MM.1S (cell line): ENCODE results near the gene GADD45G.

ENCODE experiments used
- DNase-seq: peaks from one replicate; pipeline ENCODE4 v3.0.0-alpha.2; 2015
- H2AFZ ChIP-seq: fragments of 300-600 bp; sonication (generic); 2 replicates; pipeline ENCODE4 v1.6.0; 2016; ENCODE audit warnings: antibody characterized with exemption, low read length
- H3F3A ChIP-seq: fragments of 300-600 bp; sonication (generic); 2 replicates; pipeline ENCODE4 v1.6.1; 2016; ENCODE audit warnings: mild to moderate bottlenecking, antibody characterized with exemption, low read length, moderate library complexity, mixed read lengths; ENCODE audit not compliant: insufficient read depth
- H3K27ac ChIP-seq: fragments of 300-600 bp; sonication (generic); 2 replicates; pipeline ENCODE4 v1.5.1; 2016; ENCODE audit warnings: mild to moderate bottlenecking, low read length
- H3K27me3 ChIP-seq: fragments of 300-600 bp; sonication (generic); replicated peaks from 2 replicates; pipeline ENCODE4 v1.6.0; 2016; ENCODE audit warnings: low read length; ENCODE audit not compliant: insufficient read depth
- H3K36me3 ChIP-seq: fragments of 300-600 bp; sonication (generic); replicated peaks from 2 replicates; pipeline ENCODE4 v1.6.1; 2016; ENCODE audit warnings: mild to moderate bottlenecking, low read length, mixed read lengths; ENCODE audit not compliant: insufficient read depth
- H3K4me1 ChIP-seq: fragments of 300-600 bp; sonication (generic); 2 replicates; pipeline ENCODE4 v1.6.1; 2016; ENCODE audit warnings: low read length, mixed read lengths
- H3K4me2 ChIP-seq: fragments of 300-600 bp; sonication (generic); 2 replicates; pipeline ENCODE4 v1.6.0; 2016; ENCODE audit warnings: low read depth, low read length
- H3K4me3 ChIP-seq: fragments of 300-600 bp; sonication (generic); 2 replicates; pipeline ENCODE4 v1.5.1; 2016; ENCODE audit warnings: low read length, mixed read lengths
- H3K79me2 ChIP-seq: fragments of 300-600 bp; sonication (generic); 2 replicates; pipeline ENCODE4 v1.6.1; 2016; ENCODE audit warnings: mixed run types, low read length, mixed read lengths
- H3K9ac ChIP-seq: fragments of 300-600 bp; sonication (generic); 2 replicates; pipeline ENCODE4 v1.6.1; 2016; ENCODE audit warnings: low read length, mixed read lengths
- H3K9me2 ChIP-seq: fragments of 300-600 bp; sonication (generic); replicated peaks from 2 replicates; pipeline ENCODE4 v1.6.1; 2016; ENCODE audit warnings: mild to moderate bottlenecking, low read length, mixed read lengths; ENCODE audit not compliant: insufficient read depth
- H3K9me3 ChIP-seq: fragments of 300-600 bp; sonication (generic); replicated peaks from 2 replicates; pipeline ENCODE4 v1.6.1; 2016; ENCODE audit warnings: mild to moderate bottlenecking, low read length, mixed read lengths; ENCODE audit not compliant: insufficient read depth
- H4K20me1 ChIP-seq: fragments of 300-600 bp; sonication (generic); 2 replicates; pipeline ENCODE4 v1.6.1; 2016; ENCODE audit warnings: mild to moderate bottlenecking, low read length, moderate library complexity, mixed read lengths; ENCODE audit not compliant: insufficient read depth
- EZH2 ChIP-seq: fragments of 300-600 bp; sonication (generic); optimal IDR thresholded peaks from 2 replicates; pipeline ENCODE3; 2017; ENCODE audit warnings: low read depth, mild to moderate bottlenecking, antibody characterized with exemption, low read length, mixed read lengths
- EZH2phosphoT487 ChIP-seq: fragments of 300-600 bp; sonication (generic); IDR thresholded peaks from 2 replicates; pipeline ENCODE4 v1.6.1; 2018; ENCODE audit warnings: antibody characterized with exemption, low read length
- TF ChIP-seq, protein P1 (sequence below): fragments of 300-600 bp; sonication (generic); IDR thresholded peaks from 2 replicates; pipeline ENCODE4 v1.5.1; 2016; ENCODE audit warnings: antibody characterized with exemption, low read length, mixed read lengths

The GADD45G gene

DNA sequence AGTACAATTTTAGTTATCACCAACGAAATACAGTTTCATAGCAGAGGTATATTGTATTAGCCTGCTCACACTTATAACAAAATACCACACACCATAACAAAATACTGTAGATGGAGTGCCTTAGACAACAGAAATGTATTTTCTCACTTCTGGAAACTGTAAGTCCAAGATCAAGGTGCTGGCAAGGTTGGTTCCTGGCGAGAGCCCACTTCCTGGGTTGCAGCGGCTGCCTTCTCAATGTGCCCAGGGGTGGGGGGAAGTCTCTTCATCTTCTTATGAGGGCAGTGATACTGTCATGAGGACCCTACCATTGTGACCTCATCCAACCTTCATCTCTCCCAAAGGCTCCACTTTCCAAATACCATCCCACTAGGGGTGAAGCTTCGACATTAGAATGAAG is 30.5 kb upstream of the GADD45G start:
- H4K20me1 ChIP-seq, result no peaks in the 10 kb centered on the region
- no peaks in the 10 kb centered on the region for H3K27me3 ChIP-seq
- no peaks in the 10 kb centered on the region for H3K4me1 ChIP-seq
- H3K27ac ChIP-seq, result no peak overlapping the region
- H3K79me2 ChIP-seq, result no peaks in the 10 kb centered on the region
- no peaks in the 10 kb centered on the region for H3K9me2 ChIP-seq
- DNase-seq, result no peak
- no peak for TF ChIP-seq EZH2phosphoT487
- no peak for TF ChIP-seq EZH2
- TF ChIP-seq, protein P1, sequence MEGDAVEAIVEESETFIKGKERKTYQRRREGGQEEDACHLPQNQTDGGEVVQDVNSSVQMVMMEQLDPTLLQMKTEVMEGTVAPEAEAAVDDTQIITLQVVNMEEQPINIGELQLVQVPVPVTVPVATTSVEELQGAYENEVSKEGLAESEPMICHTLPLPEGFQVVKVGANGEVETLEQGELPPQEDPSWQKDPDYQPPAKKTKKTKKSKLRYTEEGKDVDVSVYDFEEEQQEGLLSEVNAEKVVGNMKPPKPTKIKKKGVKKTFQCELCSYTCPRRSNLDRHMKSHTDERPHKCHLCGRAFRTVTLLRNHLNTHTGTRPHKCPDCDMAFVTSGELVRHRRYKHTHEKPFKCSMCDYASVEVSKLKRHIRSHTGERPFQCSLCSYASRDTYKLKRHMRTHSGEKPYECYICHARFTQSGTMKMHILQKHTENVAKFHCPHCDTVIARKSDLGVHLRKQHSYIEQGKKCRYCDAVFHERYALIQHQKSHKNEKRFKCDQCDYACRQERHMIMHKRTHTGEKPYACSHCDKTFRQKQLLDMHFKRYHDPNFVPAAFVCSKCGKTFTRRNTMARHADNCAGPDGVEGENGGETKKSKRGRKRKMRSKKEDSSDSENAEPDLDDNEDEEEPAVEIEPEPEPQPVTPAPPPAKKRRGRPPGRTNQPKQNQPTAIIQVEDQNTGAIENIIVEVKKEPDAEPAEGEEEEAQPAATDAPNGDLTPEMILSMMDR, result no peak
- no peak overlapping the region for H3K4me2 ChIP-seq
- H3F3A ChIP-seq, result no peaks in the 10 kb centered on the region
- no peaks in the 10 kb centered on the region for H3K9me3 ChIP-seq
- no peak overlapping the region for H2AFZ ChIP-seq
- H3K4me3 ChIP-seq, result no peak overlapping the region
- no peaks in the 10 kb centered on the region for H3K36me3 ChIP-seq
- H3K9ac ChIP-seq, result no peak overlapping the region

DNA sequence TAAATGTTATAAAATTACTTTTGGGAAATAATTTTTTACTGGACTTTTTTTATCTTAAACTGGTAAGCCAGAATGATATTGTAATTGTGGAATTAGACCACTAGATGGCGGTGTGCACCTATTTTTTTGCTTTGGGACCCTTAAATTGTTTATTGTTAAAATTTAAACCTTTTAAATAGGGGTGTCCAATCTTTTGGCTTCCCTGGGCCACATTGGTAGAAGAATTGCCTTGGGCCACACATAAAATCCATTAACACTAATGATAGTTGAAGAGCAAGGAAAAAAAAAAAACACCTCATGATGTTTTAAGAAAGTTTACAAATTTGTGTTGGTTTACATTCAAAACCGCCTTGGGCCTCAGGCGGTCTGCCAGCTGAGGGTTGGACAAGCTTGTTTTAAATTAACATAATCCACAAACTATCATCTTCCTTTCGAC is 28.4 kb upstream of the GADD45G start:
- Histone ChIP-seq H4K20me1 (no peaks in the 10 kb centered on the region), H3K4me3 (no peak overlapping the region), H3F3A (no peaks in the 10 kb centered on the region), H3K4me1 (no peaks in the 10 kb centered on the region), H2AFZ (no peak overlapping the region), H3K9me2 (no peaks in the 10 kb centered on the region), H3K27ac (no peak overlapping the region), H3K4me2 (no peak overlapping the region), H3K27me3 (no peaks in the 10 kb centered on the region), H3K79me2 (no peaks in the 10 kb centered on the region), H3K9me3 (no peaks in the 10 kb centered on the region), H3K9ac (no peak overlapping the region), H3K36me3 (no peaks in the 10 kb centered on the region)
- TF ChIP-seq EZH2, result no peak
- TF ChIP-seq EZH2phosphoT487, result no peak
- TF ChIP-seq, protein P1, result peak; percentile 66
- peak; percentile 51 for DNase-seq

GRCh38 chr9:89577363-89577762 is 27.4 kb upstream of the GADD45G start:
- H3K36me3 ChIP-seq, result no peaks in the 10 kb centered on the region
- TF ChIP-seq EZH2phosphoT487 (no peak), EZH2 (no peak)
- TF ChIP-seq, protein P1, result no peak

More at GRCh38 chr9:89577363-89577762, 27.4 kb upstream of the GADD45G start:
- Histone ChIP-seq H2AFZ (no peak overlapping the region), H3K9me3 (no peaks in the 10 kb centered on the region), H3K9me2 (no peaks in the 10 kb centered on the region), H3K9ac (no peak overlapping the region), H3K4me3 (no peak overlapping the region), H3K79me2 (no peaks in the 10 kb centered on the region), H3K27me3 (no peaks in the 10 kb centered on the region), H3F3A (no peaks in the 10 kb centered on the region), H4K20me1 (no peaks in the 10 kb centered on the region), H3K27ac (no peak overlapping the region), H3K4me2 (no peak overlapping the region), H3K4me1 (no peaks in the 10 kb centered on the region)
- DNase-seq, result no peak
